ENCODE results near the gene LMBRD2.

Gene LMBRD2

GRCh38 chr5:36096486-36096885 is 55.2 kb downstream of the LMBRD2 start:
- no peak for DNase-seq

- no peak for DNase-seq
Measured at GRCh38 chr5:36089989-36090388, 61.7 kb downstream of the LMBRD2 start.

GRCh38 chr5:36079200-36079781 is 72.4 kb downstream of the LMBRD2 start:
- no peak for DNase-seq

- DNase-seq = no peak
Measured at GRCh38 chr5:36078430-36078829, 73.3 kb downstream of the LMBRD2 start.

GRCh38 chr5:36073595-36074216 is 78.0 kb downstream of the LMBRD2 start:
- no peak for DNase-seq

- no peak for DNase-seq
Measured at GRCh38 chr5:36070687-36071571, 80.8 kb downstream of the LMBRD2 start.

- DNase-seq = no peak
Measured at GRCh38 chr5:36068751-36069281, 82.9 kb downstream of the LMBRD2 start.

GRCh38 chr5:36066540-36067210 is 85.0 kb downstream of the LMBRD2 start, which contains the start of gene UGT3A2:
Gene UGT3A2 (minus strand): TSS chr5:36066882. CDS start chr5:36066789, 93 bp downstream.
- DNase-seq = no peak

- no peak for DNase-seq
Measured at GRCh38 chr5:36066001-36066539, 85.6 kb downstream of the LMBRD2 start.

- DNase-seq = no peak
Measured at GRCh38 chr5:36060420-36060887, 91.2 kb downstream of the LMBRD2 start.

- no peak for DNase-seq
Measured at GRCh38 chr5:36059571-36060419, 91.9 kb downstream of the LMBRD2 start.

- no peak for DNase-seq
Measured at GRCh38 chr5:36058776-36059175, 92.9 kb downstream of the LMBRD2 start.

GRCh38 chr5:36057386-36057785 is 94.3 kb downstream of the LMBRD2 start:
- DNase-seq = no peak

- DNase-seq = no peak
Measured at GRCh38 chr5:36056422-36056821, 95.3 kb downstream of the LMBRD2 start.

GRCh38 chr5:36055984-36056383 is 95.7 kb downstream of the LMBRD2 start:
- DNase-seq = no peak

GRCh38 chr5:36054647-36055046 is 97.0 kb downstream of the LMBRD2 start:
- DNase-seq = no peak

- no peak for DNase-seq
Measured at GRCh38 chr5:36052538-36052937, 99.1 kb downstream of the LMBRD2 start.

- DNase-seq = no peak
Measured at GRCh38 chr5:36049949-36050348, 101.7 kb downstream of the LMBRD2 start.

Measured in stimulated activated CD4-positive, alpha-beta T cell treated with anti-CD3 and anti-CD28 coated beads, Interleukin-4, amount 100 ng/mL, for 1 hour (primary cell).